Myocyte (in vitro differentiated cells): ENCODE results near the gene GLT6D1. TPM values are rescaled to one million over a fixed set of nuclear protein-coding genes. Genes with fewer than 3 reads are reported as not detected.

Experiments
- DNase-seq: peaks from one replicate; pipeline ENCODE4 v3.0.0-alpha.2; 2012; ENCODE audit warnings: low read depth
- total RNA-seq: library from RNA; depleted of rRNA; stranded (reverse); fragments of >200 nt; gene quantifications from 2 replicates; pipeline ENCODE4 v1.2.3, GENCODE V29; 2014

GLT6D1 gene
- total RNA-seq, 1 donor from 2014 or later = not detected

DNA sequence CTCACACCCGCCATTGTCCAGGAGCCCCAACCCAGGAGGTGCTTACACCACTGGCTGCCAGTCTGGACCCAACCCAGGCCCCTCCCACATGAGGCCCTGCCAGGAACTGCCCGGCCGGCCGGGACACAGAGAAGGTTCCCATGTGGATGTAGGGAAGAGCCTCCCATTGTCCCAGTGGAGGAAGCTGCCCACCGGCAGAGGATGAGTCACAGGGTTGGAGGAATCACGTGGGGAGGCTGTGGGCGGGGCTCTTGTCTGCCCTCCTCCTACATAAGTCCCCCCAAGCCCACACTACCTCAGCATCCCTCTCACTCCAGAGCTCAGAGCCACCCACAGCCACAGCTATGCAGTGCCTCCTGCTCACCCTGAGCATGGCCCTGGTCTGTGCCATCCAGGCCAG is 51.7 kb downstream of the GLT6D1 start:
- peak; percentile 3 for DNase-seq

DNA sequence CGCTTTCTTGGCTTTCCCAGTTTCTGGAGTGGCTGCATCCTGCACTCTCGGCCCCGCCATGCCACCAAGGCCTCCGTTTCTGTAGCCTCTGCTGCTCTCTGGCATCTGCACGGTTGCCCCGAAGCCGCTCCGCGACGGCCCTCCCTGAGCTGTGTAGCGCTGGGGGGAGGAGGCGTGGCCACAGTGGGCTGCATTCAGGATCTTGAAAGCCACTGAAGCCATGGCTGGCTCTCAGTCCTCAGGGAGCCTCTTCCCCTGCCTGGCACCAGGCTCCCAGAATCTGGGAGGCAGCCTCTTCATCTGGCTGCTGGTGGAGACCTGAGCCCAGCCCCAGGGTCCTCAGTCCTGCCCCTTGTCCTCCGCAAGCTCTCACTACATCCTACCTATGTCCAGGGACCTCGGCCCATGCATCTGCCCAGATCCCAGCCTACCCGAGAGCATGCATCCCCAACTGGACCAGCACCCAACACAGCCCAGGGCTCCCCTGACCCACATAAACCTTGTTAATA is 52.7 kb downstream of the GLT6D1 start:
- DNase-seq = no peak

DNA sequence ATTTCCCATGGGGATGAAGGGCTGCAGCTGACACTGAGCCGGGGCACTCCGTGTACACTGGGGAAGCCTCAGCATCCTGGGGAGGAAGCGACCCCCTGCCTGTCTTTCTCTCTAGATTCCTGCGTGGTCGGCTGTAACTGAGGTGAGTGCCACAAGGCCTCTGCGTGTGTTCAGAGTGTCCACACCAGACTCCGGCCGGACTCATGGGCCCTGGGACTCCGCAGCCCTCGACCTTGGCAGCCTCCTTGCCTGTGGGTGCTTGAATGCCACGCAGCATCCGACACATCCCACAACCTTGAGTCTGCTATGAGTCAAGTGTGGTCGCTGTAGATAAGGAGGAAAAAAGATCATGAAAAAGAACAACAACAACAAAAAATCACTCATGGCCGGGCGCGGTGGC is 54.4 kb downstream of the GLT6D1 start:
- DNase-seq = no peak

DNA sequence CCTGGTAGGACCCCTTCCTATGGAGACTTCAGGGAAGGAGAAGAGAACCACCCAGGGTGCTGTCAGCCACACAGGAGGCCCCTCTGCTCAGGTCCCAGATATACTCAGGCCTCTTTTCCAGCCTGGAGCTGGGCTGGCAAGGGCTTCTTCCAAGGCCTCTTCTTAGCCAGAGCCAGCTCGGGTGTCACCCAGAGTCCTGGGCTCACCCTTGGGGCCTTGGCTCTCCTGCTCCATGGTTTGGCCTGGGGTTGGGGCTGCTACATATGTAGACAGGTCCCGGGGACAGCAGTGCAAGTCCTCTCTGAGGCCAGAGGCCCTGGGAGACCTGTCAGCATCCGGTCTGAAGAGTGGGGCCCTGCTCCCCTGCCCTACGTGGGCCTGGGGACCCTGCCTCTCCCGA is 55.0 kb downstream of the GLT6D1 start:
- DNase-seq = no peak

DNA sequence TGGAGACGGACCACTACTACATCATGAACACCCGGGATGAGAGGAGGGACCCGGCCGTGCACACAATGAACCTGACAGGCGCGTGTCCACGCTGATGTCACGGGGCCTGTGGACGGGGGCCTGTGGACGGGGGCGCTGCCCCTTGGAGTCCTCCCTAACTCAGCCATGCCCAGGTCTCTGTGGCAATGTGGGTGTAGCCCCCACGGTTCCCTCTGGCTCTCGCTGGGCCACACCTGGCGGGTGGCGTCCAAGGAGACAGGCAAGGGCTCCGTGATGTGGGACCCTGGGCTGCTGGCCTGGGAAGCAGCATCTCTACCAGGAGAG is 55.7 kb downstream of the GLT6D1 start:
- DNase-seq = no peak

DNA sequence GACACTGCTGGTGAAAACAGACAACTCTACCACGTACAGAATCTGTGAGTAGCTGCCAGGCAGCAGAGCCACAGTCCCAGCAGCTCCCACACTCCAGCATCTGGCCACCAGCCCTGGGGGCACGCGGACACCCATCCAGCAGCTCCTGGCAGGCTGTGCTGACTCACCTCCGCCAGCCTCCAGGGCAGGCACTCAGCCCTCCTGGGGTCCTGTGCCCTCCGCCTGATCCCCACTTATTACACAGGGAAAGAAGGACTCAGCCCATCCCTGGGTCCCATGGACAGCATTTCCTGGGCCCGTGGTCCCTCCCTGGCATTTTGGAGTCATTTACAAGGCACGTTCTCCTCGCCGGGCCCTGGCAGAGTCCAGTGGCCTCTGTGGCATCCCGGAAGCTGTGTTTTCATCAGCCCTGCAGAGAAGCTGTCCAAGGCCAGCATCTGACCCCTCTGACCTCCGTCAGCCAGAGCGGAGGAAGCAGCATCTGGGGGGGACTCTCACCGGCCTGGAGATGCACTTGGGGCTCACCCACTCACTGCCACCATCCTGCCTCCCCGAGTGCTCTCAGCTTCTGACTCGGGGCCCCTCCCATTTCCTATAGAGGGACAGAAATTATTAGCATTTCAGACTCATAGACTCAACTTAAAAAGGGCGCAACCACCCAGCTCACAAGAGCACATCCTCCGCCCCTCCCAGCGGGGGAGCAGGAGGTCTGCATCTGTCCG is 56.2 kb downstream of the GLT6D1 start:
- no peak for DNase-seq

DNA sequence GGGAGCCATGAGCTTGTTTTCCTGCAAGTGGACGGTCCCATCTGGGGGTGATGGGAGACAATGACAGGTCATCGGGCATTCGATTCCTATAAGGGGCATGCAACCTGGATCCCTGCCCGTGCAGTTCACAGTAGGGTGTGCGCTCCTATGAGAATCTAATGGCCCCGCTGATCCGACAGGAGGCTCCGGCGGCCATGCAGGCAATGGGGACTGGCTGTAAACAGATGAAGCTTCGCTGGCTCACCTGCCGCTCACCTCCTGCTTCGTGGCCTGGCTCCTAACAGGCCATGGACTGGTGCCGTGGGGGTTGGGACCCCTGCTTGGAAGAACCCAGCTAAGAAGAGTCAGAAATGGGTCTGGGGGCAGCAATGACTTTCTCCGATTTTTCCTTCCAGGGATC is 56.8 kb downstream of the GLT6D1 start:
- DNase-seq = no peak

DNA sequence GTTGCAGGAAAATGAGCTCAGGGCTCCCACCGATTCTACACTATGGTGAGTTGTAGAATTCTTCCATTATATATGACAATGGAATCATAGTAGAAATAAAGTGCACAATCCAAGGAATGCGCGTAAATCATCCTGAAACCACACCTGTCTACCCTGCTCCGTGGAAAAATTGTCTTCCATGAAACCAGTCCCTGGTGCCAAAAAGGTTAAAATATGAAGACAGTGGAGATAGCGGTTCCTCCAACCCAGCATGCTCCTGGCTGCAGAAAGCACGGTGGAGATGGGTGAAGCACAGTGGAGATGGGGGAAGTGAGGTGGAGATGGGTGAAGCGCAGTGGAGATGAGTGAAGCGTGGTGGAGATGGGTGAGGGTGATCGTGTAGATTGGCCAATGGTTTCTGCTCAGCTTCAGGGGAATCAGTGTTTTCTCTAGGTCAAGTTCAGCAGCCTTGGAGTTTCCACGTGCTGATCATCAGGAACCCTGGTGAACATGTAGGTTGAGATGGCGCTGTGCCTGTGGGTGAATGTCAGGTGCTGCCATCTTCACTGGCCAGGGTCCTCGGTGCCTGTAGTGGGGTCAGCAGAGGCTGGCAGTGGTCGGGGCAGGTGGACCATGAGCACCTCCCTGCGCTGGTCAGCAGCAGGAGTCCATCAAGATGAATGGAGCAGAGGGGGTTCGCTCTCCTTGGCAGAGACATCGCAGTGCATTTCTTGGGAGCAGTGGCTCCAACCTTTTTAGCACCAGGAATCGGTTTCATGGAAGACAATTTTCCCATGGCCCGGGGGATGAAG is 57.5 kb downstream of the GLT6D1 start:
- DNase-seq = no peak

DNA sequence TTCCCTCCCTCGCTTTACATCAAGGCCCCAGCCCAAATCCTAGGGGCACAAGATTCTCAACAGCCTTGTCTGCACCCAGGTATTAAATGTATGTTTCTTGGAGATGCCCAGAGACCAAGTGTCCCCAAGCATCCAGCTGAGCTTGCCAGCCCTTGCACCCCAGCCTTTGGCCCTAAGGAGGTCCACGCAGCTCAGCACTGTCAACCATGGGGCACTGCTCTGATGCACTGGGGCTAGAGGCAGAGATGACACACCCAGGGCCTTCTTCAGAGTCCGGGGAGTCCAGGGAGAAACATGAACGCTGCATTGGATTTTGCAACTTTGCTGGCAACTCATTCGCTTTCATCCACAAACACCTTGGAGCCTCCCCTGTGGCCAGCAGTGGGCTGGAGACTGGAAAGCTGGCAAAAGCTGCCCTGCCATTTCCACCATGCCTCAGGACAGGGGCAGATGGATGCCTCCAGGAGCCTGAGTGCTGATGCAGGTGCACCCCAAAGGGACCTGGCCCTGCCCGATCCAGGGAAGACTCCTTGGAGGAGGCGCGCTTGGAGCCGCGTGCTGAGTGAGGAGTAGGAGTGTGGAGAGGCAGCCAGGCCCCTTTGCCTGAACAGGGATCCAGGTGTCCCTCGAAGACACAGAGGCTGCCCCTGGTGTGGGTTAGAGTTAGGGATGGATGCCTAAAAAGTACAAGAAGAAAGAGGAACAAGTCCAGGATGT is 58.5 kb downstream of the GLT6D1 start:
- DNase-seq = no peak

DNA sequence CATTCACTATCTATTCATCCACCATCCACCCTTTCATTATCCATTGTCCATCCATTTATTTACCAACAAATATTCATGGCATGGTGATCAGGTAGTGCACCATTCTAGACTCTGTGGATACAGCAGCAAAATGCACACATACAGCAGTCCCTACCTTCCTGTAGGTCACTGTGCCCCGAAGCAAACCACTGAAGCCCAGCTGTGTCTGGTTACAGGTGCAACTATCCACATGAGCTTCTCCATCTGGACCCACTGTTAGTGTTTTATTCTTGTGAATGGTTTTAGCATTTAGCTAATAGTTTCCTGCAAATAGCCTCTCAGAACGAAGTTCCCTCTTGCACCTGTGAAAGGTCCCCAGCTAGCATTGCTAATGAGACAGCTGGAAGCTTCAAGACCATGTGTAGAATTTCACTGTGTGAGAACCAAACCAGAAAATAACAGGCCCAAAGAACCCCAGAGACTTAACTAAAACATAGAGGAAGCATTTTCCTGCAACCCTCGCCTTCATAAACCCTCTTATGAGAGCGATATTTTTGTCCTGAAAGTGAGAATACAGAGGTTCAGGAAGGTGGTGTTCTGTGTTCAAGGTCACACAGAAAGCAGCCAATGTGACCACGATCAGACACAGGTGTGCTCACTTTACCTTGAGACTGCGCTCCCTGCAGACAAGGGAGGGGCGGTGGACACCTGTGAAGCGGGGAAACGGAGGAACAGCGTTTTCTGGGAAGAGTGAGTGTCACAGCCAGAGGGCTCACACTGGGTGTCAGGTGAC is 59.3 kb downstream of the GLT6D1 start:
- DNase-seq = no peak

DNA sequence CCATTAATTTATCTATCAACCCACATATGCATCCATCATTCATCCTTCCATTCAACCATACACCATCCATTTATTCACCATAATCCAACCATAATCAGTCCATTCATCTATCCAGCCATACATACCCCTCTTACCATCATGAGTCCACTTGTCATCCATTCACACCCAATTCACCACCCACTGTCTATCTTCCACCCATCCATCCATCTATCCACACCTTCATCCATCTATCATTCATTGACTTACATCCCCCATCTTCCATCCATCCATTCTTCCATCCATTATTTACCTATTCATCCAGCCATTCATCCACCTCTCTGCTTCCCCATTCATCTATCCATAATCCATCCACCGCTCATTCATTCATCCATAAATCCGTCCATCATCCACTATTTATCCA is 60.0 kb downstream of the GLT6D1 start:
- DNase-seq = no peak

DNA sequence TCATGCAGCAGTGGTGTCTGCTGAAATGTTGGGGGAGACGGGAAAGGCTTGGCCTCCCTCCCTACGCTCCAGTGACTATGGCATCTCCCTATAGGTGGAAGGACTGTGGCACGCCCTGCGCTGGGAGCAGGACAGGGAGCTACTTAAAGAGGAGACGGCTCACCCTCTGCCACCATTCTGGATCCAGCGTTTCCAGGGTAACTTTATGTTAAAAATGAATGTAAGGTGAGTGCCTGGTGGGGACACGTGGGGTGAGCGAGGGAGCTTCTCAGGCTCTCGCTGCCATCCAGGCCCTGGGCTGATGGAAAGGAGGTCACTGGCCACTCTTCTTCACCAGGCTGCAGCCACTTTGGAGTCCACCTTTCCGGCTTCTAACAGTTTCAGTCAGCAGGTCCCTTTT is 62.1 kb downstream of the GLT6D1 start:
- no peak for DNase-seq

DNA sequence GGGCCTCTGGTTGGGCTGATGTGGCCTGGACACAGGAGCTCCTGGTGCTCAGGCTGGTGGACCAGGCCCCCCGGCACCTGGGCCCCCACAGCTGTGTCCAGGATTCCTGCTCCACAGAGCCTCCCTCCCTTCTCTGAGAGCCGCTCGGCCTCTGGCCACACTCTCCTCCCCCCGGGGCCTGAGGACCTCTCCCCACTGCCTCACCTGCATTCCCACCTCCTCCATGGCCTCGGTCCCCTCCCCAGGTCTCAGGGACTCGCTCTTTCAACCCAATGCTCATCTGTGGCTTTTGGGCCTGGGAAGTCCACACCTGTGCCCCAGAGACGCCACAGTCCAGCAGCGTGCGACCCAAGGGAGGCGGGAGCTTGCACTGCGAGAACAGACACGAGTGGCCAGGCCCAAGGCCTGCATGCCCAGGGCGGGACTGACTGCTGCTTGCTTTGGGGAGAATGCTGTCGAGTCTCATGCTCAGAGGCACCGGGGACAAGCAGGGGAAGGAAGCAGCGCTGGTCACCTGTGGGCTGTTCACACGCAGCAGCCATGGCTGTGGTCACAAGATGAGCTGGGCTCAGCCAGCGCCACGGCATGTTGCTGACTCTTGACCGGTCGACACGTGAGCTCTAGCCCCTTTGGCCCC is 63.2 kb downstream of the GLT6D1 start:
- DNase-seq = no peak

DNA sequence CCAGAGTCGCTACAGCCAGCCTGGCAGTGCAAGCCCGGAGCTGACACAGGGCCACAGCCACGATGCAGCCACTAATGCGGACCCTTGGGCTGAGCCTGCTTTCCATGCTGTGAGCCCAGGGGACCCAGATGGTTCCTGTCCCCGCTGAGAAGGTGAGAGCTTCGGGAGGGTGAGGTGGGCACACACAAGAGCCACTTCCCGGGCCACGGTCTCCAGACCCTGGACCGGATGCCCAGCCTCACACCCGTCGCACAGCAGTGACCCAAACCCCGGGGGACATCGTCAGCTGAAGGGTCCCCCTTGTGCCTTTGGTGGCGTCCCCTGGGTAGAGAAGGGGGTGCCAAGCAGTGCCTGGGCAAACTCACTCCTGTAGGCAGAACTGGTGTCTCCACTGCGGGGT is 64.4 kb downstream of the GLT6D1 start:
- no peak for DNase-seq

DNA sequence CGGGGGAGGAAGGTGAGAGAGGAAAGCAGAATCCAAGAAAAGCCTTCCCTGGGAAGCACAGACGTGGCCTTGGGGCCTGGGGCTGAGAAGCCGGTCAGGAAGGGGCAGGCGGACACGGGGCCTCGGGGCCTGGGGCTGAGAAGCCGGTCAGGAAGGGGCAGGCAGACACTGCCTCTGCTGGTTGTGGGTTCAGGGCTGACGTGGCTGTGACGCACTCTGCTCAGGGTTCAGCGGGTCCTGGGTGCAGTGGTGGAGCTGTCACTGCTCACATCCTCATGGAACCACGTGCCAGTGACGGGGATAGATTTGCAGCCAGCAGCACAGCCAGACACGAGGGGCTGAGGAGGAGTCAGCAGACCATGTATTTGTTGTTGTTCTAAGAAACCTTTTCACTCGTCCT is 65.0 kb downstream of the GLT6D1 start:
- DNase-seq = no peak

Other genes with a start within 250 kb of the GLT6D1 start
- gene PPP1R26, start 159.8 kb downstream of the GLT6D1 start, total RNA-seq = 14.3 and 15.2 TPM in 2 replicates
- 28.1 and 39.2 TPM in 2 replicates for gene MRPS2, start 138.9 kb downstream of the GLT6D1 start, total RNA-seq
- gene LCN1, start 118.1 kb downstream of the GLT6D1 start, total RNA-seq = not detected in 2 replicates
- not detected in 2 replicates for gene OBP2A, start 93.4 kb downstream of the GLT6D1 start, total RNA-seq
- not detected in 2 replicates for gene PAEP, start 77.8 kb downstream of the GLT6D1 start, total RNA-seq
- not detected in 2 replicates for gene LCN9, start 23.8 kb upstream of the GLT6D1 start, total RNA-seq
- gene SOHLH1, start 59.9 kb upstream of the GLT6D1 start, total RNA-seq = not detected in 2 replicates
- gene KCNT1, start 62.6 kb upstream of the GLT6D1 start, total RNA-seq = 0.08 and 0.16 TPM in 2 replicates